ENCODE measurements around the gene HLCS. TPM values are rescaled to one million over a fixed set of nuclear protein-coding genes. Genes with fewer than 3 reads are reported as not detected.

HLCS gene
- total and polyA plus RNA-seq, 10 of the 15 experiments (the other 5 are each of a cell fraction or from before 2014, with no cell fraction given): 1.5 to 12.7 (median 9.6) TPM

DNA sequence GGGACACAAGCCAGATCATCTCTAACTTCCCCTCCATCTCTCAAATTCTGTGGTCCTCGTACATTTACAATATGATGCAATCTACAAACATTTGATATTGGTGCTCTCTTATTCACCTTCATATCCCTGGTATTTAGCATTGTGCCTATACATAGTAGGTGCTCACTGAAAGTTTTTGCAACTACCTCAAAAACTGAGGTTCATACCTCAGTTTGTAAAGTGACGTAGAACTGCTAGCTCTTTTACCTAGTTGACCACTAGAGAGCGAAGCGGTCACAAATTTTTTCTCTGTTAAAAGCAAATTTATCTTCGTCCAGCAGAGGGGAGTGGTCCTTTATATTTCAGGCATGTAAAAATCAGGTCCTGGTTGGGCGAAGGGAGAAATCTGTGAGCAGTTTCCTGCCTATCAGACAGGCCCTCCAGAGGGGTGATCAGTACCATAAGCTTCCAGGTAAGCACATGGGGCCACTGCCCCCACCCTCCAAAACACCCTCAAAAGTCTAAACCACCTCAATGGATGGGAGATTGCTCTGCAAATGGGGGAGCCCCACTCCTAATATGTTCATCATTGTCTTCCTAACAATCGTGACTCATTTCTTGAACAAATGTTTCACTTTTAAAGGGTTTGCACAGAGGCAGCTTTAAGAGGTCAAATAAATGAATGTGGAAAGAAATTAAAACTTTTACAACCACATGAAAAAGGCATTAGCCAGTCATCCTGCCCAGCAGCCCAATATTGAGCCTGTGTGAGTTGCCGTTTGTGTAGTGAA, 10.6 kb upstream of the HLCS start (continued):
- TF ChIP-seq, protein P1, sequence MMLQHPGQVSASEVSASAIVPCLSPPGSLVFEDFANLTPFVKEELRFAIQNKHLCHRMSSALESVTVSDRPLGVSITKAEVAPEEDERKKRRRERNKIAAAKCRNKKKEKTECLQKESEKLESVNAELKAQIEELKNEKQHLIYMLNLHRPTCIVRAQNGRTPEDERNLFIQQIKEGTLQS (IDR thresholded peaks at IDR 0.05; ENCODE audit: borderline replicate concordance, extremely low read depth, low read depth, low read length): no peak
- TF ChIP-seq CHD2 (IDR thresholded peaks at IDR 0.05; ENCODE audit: borderline replicate concordance, low read depth, low read length) (no peak), IKZF2 (IDR thresholded peaks at IDR 0.05) (peak; percentile 49 to 55; a peak in 2 of 4 replicates), HCFC1 (IDR thresholded peaks at IDR 0.05; ENCODE audit: low read length) (no peak), NR2C2 (IDR thresholded peaks at IDR 0.05; ENCODE audit: borderline replicate concordance, control insufficient read depth, insufficient read length, low read depth) (no peak), SPI1 (IDR thresholded peaks at IDR 0.05; ENCODE audit: borderline replicate concordance, insufficient read depth, low read depth, low read length) (no peak), RAD51 (IDR thresholded peaks at IDR 0.05) (no peak), ATF2 (IDR thresholded peaks at IDR 0.05; ENCODE audit: low read length) (no peak), BMI1 (IDR thresholded peaks at IDR 0.05; ENCODE audit: borderline replicate concordance) (no peak), STAT3 (IDR thresholded peaks at IDR 0.05; ENCODE audit: low read depth, low read length) (no peak), SMC3 (IDR thresholded peaks at IDR 0.05; ENCODE audit: borderline replicate concordance, low read length) (peak; percentile 75; the same call in 1 of the 2 replicates), SREBF1 (IDR thresholded peaks at IDR 0.05; ENCODE audit: low read length) (no peak), IKZF1 (conservative IDR thresholded peaks at IDR 0.05) (peak; percentile 47; the same call in 1 of the 2 replicates), PAX5 (IDR thresholded peaks at IDR 0.05; ENCODE audit: borderline replicate concordance, low read depth, low read length) (peak; percentile 15; the same call in 1 of the 2 replicates), ATF7 (IDR thresholded peaks at IDR 0.05; ENCODE audit: low read depth) (peak; percentile 83), CBX3 (IDR thresholded peaks at IDR 0.05; ENCODE audit: borderline replicate concordance, low read depth) (no peak), GATAD2B (conservative IDR thresholded peaks at IDR 0.05; ENCODE audit: low read depth) (no peak; the same call in 1 of the 2 replicates), BCL11A (IDR thresholded peaks at IDR 0.05; ENCODE audit: low read depth, low read length) (no peak), IRF4 (IDR thresholded peaks at IDR 0.05; ENCODE audit: low read depth, low read length) (peak; percentile 48; the same call in 1 of the 2 replicates), CHD1 (IDR thresholded peaks at IDR 0.05; ENCODE audit: low read depth, low read length) (no peak), CEBPB (IDR thresholded peaks at IDR 0.05; ENCODE audit: borderline replicate concordance in 1 of 2, low read depth in 2 of 2, low read length in 2 of 2) (no peak), ZBTB11 (CRISPR knock-in tag; IDR thresholded peaks at IDR 0.05) (no peak), EED (IDR thresholded peaks at IDR 0.05; ENCODE audit: low read depth) (no peak)
- TF ChIP-seq, protein P2, sequence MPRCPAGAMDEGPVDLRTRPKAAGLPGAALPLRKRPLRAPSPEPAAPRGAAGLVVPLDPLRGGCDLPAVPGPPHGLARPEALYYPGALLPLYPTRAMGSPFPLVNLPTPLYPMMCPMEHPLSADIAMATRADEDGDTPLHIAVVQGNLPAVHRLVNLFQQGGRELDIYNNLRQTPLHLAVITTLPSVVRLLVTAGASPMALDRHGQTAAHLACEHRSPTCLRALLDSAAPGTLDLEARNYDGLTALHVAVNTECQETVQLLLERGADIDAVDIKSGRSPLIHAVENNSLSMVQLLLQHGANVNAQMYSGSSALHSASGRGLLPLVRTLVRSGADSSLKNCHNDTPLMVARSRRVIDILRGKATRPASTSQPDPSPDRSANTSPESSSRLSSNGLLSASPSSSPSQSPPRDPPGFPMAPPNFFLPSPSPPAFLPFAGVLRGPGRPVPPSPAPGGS (IDR thresholded peaks at IDR 0.05; ENCODE audit: borderline replicate concordance, insufficient read depth, low read depth, low read length, poor library complexity, severe bottlenecking): no peak

Measured in GM12878 (cell line).